SHP77 (cell line): ENCODE results near the gene RNF20.
A peak's percentile ranks its signal among the peaks of the same experiment; 100 is the strongest.

Source experiments
- DNase-seq, 2 experiments: peaks; one replicate each; lab custom pipeline; 2025; lab: John Stamatoyannopoulos, UW

RNF20 gene

GRCh38 chr9:101590901-101591300 is 57.2 kb downstream of the RNF20 start:
- no peak for DNase-seq

- DNase-seq, result no peak
Measured at GRCh38 chr9:101591787-101592446, 58.3 kb downstream of the RNF20 start.

- DNase-seq, result no peak
Measured at GRCh38 chr9:101592788-101593187, 59.1 kb downstream of the RNF20 start.

GRCh38 chr9:101593345-101593744 is 59.7 kb downstream of the RNF20 start:
- no peak for DNase-seq

- DNase-seq, result no peak
Measured at GRCh38 chr9:101594796-101595195, 61.1 kb downstream of the RNF20 start, which contains the start of gene PPP3R2. Gene PPP3R2 (minus strand): TSS chr9:101594969. CDS start chr9:101594921, 48 bp downstream.

- peak; percentile 59 to 65 for DNase-seq
Measured at GRCh38 chr9:101601904-101602765, 68.5 kb downstream of the RNF20 start.

GRCh38 chr9:101604296-101604695 is 70.6 kb downstream of the RNF20 start:
- no peak for DNase-seq

GRCh38 chr9:101605547-101605946 is 71.9 kb downstream of the RNF20 start:
- no peak for DNase-seq
